GM13976 (cell line): Measurements from ENCODE around the gene SLC35A5.

Experiments
- DNase-seq: peaks from one replicate; pipeline ENCODE4 v3.0.0; 2012; ENCODE audit warnings: low spot score
- CTCF ChIP-seq: IDR thresholded peaks from 2 replicates; pipeline ENCODE4 v1.5.1; 2012; ENCODE audit warnings: borderline replicate concordance, mild to moderate bottlenecking; ENCODE audit not compliant: insufficient read depth; ENCODE audit errors: extremely low read depth, missing control alignments, control extremely low read depth
- in situ Hi-C: fragments of 300-500 bp; cut with MboI; formaldehyde crosslinking; loops from one replicate; pipeline ENCODE4 v1.12.0; 2022; ENCODE audit warnings: low sequenced_read_pairs, mixed read lengths, inconsistent platforms; ENCODE audit not compliant: unreplicated experiment

Gene SLC35A5

DNA sequence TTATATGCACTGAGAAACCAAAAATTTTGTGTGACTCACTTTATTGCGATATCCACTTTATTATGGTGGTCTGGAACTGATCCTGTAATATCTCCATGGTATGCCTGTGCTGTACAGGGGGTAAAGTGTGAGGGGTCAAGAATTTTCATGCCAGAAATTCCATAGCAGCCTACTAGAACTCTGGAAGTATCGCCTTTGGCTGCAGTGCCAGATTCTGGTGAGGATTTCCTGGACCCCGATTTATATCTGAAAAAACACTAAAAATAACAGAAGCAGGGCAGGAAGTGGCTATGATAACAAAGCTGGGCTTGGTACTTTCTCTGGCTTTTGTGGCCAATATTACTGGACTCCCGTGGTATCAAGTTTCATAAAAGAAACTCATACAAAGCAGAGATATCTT is 42.7 kb downstream of the SLC35A5 start:
- TF ChIP-seq CTCF = no peak
- no peak for DNase-seq
- in situ Hi-C loops = no loop called here

- in situ Hi-C loops = no loop called here
- no peak for DNase-seq
- no peak for TF ChIP-seq CTCF
These were observed 43.4 kb downstream of the SLC35A5 start for GRCh38 chr3:112605285-112605684.

- TF ChIP-seq CTCF = no peak
- DNase-seq = no peak
- in situ Hi-C loops = no loop called here
These were observed 44.3 kb downstream of the SLC35A5 start for GRCh38 chr3:112606098-112606497.

- in situ Hi-C loops = no loop called here
- no peak for TF ChIP-seq CTCF
- no peak for DNase-seq
These were observed 46.0 kb downstream of the SLC35A5 start for GRCh38 chr3:112607863-112608262.

GRCh38 chr3:112610121-112610520 is 48.3 kb downstream of the SLC35A5 start:
- TF ChIP-seq CTCF = no peak
- in situ Hi-C loops = no loop called here
- DNase-seq = no peak

DNA sequence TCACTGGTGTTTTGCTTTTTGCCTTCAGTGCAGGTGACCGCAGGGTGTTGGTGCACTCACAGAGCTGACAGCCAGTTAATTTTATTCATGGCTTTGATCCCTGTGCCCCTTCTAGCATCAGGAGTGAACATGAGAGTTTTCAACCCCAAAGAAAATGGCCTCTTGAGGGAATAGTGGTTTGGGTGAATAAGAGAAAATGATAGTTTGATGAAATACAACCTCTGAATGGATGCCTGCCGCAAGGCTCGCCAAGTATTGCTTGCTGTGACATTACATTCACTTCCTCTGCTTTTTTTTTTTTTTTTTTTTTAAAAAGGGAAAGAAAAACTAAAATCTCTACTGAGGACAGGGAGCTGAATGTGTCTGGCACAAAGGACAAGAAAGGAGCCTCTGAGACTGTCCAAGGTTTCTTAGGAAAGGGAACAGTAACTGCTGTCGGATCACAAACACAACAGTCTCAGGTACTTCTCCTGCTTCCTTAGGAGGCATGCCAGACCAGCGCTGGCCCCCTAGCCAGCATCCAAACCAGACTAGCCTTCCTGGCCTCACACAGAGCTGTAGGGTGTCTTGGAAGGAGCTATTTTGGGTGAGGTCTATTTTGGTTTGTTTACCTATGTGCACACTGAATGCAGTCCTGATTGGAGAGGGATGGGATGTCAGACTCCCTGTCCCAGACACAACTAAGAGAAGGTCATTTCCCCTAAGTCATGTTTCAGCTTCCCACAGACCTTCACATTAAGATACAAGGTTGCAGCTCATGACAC is 50.1 kb downstream of the SLC35A5 start:
- no peak for DNase-seq
- in situ Hi-C loops = no loop called here
- TF ChIP-seq CTCF = no peak
